K562 (cell line): ENCODE results near the gene ZNF92. TPM values are rescaled to one million over a fixed set of nuclear protein-coding genes. Genes with fewer than 3 reads are reported as not detected.

ENCODE experiments used
- EP300 ChIP-seq: IDR thresholded peaks from 2 replicates; pipeline ENCODE4 v1.6.1; 2012; ENCODE audit warnings: low read length, improper control_type of control experiment
- HCFC1 ChIP-seq: IDR thresholded peaks from 2 replicates; pipeline ENCODE4 v1.6.1; 2012; ENCODE audit warnings: low read depth, low read length, improper control_type of control experiment
- HMG20A ChIP-seq: fragments of 450-650 bp; formaldehyde crosslinking; conservative IDR thresholded peaks from 2 replicates; pipeline ENCODE4 v1.4.0; 2020; ENCODE audit warnings: mild to moderate bottlenecking, mixed read lengths
- HNRNPK ChIP-seq: fragments of 200-400 bp; formaldehyde crosslinking; IDR thresholded peaks from one replicate; pipeline ENCODE4 v1.6.1; 2018; ENCODE audit warnings: mild to moderate bottlenecking, low read depth, low read length; ENCODE audit not compliant: poor library complexity, severe bottlenecking
- HOXB6 ChIP-seq: fragments of 250-450 bp; sonication (Bioruptor Pico); IDR thresholded peaks from 2 replicates; pipeline ENCODE4 v1.5.1; 2022; ENCODE audit warnings: mild to moderate bottlenecking, borderline replicate concordance
- HSF4 ChIP-seq: fragments of 250-450 bp; sonication (Bioruptor Pico); IDR thresholded peaks from 2 replicates; pipeline ENCODE4 v2.1.2; 2022; ENCODE audit warnings: mild to moderate bottlenecking, moderate library complexity, borderline replicate concordance
- NCOA2 ChIP-seq, 2 experiments: fragments of 450-650 bp; IDR thresholded peaks; 2 replicates each; pipeline ENCODE4 v1.6.1; 2018; ENCODE audit warnings: mild to moderate bottlenecking in 2 of 2, moderate library complexity in 1 of 2; ENCODE audit not compliant: partially characterized antibody in 2 of 2
- NCOA6 ChIP-seq: fragments of 450-650 bp; IDR thresholded peaks from 2 replicates; pipeline ENCODE4 v1.6.1; 2017; ENCODE audit warnings: mild to moderate bottlenecking
- PPARD ChIP-seq: fragments of 250-450 bp; sonication (Bioruptor Pico); IDR thresholded peaks from 2 replicates; pipeline ENCODE4 v1.8.0; 2022; ENCODE audit warnings: inconsistent platforms, mild to moderate bottlenecking, moderate library complexity
- PTTG1 ChIP-seq: fragments of 450-650 bp; IDR thresholded peaks from 2 replicates; pipeline ENCODE4 v1.6.1; 2016; ENCODE audit warnings: low read depth, mild to moderate bottlenecking, missing genetic modification characterization, missing compliant biosample characterization
- PYGO2 ChIP-seq: fragments of 450-650 bp; IDR thresholded peaks from 2 replicates; pipeline ENCODE4 v1.6.1; 2016; ENCODE audit warnings: mild to moderate bottlenecking, missing genetic modification characterization, moderate library complexity, missing compliant biosample characterization
- SRSF9 ChIP-seq: fragments of 200-400 bp; formaldehyde crosslinking; IDR thresholded peaks from 2 replicates; pipeline ENCODE4 v1.6.1; 2017; ENCODE audit warnings: low read depth, low read length, borderline replicate concordance
- TAL1 ChIP-seq: fragments of 450-650 bp; IDR thresholded peaks from 2 replicates; pipeline ENCODE4 v1.6.1; 2016; ENCODE audit warnings: mild to moderate bottlenecking
- TCF7L2 ChIP-seq: fragments of 150-350 bp; IDR thresholded peaks from 2 replicates; pipeline ENCODE4 v1.6.1; 2016; ENCODE audit warnings: low read depth, mild to moderate bottlenecking, low read length, moderate library complexity
- ZNF408 ChIP-seq: fragments of 250-450 bp; sonication (Bioruptor Pico); IDR thresholded peaks from 2 replicates; pipeline ENCODE4 v1.4.0; 2020; ENCODE audit warnings: low read depth, mild to moderate bottlenecking, moderate library complexity
- ZNF431 ChIP-seq: sonication (generic); formaldehyde crosslinking; IDR thresholded peaks from 2 replicates; pipeline ENCODE4 v1.8.0; 2022; ENCODE audit warnings: mild to moderate bottlenecking, missing genetic modification reagents
- polyA plus RNA-seq, 8 experiments: library from polyadenylated mRNA; depleted of rRNA in 4 of 8; stranded (reverse) in 5 of 8; unstranded in 3 of 8; fragments of >200 nt; fragmentation: Nextera tagmentation in 2 of 8; fragmentation: Illumina TruSeq in 1 of 8; extraction: Ambion mirVana in 2 of 8; extraction: Trizol in 1 of 8; gene quantifications; 2 replicates each; pipeline versions ENCODE4 v1.2.1 to v1.2.3, GENCODE V29; 2011 to 2014; ENCODE audit warnings: inconsistent platforms in 1 of 8, missing spikeins in 1 of 8
- total RNA-seq, 7 experiments: library from RNA; depleted of rRNA in 6 of 7; stranded (reverse); fragments of >200 nt in 6 of 7; fragmentation: Illumina TruSeq in 2 of 7; extraction: Trizol in 2 of 7; gene quantifications; 2 replicates each; pipeline versions ENCODE4 v1.2.1 to v1.2.3, GENCODE V29; 2011 to 2021; ENCODE audit warnings: low replicate concordance in 1 of 7
- TF ChIP-seq, protein P1 (sequence below): fragments of 250-450 bp; sonication (Bioruptor Pico); IDR thresholded peaks from 2 replicates; pipeline ENCODE4 v1.4.0; 2020; ENCODE audit warnings: mild to moderate bottlenecking
- TF ChIP-seq, protein P2 (sequence below): fragments of 250-450 bp; sonication (Bioruptor Pico); IDR thresholded peaks from 2 replicates; pipeline ENCODE4 v1.4.0; 2020; ENCODE audit warnings: borderline replicate concordance
- TF ChIP-seq, protein P3 (sequence below): fragments of 450-650 bp; IDR thresholded peaks from 2 replicates; pipeline ENCODE4 v1.6.1; 2017; ENCODE audit warnings: antibody characterized with exemption, mild to moderate bottlenecking

Gene ZNF92
- total and polyA plus RNA-seq, 9 of the 15 experiments (the other 6 are each of a cell fraction or from before 2014, with no cell fraction given): 8.9 to 29.4 (median 12.5) TPM

DNA sequence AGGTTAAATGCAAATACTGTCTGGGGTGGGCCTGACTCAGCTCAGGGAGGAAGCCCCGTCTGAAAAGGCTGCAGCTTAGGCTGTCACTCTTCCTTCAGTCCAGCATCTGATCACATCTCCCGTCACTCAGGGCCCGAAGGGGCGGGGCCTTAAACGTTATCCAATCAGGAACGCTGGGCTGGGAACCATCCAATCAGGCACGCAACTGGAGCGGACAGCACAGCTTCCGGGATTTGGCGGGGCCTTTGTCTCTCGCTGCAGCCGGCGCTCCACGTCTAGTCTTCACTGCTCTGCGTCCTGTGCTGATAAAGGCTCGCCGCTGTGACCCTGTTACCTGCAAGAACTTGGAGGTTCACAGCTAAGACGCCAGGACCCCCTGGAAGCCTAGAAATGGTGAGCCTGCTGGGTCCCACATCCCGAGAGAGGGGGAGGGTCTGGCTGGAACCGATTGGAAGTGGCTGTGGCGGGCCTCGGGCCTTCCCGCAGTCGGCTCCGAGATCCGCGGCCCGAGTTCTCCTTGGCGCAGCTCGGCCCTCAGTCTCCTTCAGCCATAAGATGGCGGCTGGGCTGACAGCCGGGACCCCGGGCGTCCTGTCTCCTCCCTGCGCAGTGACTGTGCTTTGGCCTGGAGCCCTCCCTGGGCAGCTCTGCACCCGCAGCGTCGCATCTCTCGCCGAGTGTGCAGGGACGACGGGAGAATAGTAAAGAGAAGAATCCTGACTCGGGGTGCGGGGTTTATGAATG, at the start of gene ZNF92 (continued):
- no peak for TF ChIP-seq EP300
- TF ChIP-seq, protein P1, sequence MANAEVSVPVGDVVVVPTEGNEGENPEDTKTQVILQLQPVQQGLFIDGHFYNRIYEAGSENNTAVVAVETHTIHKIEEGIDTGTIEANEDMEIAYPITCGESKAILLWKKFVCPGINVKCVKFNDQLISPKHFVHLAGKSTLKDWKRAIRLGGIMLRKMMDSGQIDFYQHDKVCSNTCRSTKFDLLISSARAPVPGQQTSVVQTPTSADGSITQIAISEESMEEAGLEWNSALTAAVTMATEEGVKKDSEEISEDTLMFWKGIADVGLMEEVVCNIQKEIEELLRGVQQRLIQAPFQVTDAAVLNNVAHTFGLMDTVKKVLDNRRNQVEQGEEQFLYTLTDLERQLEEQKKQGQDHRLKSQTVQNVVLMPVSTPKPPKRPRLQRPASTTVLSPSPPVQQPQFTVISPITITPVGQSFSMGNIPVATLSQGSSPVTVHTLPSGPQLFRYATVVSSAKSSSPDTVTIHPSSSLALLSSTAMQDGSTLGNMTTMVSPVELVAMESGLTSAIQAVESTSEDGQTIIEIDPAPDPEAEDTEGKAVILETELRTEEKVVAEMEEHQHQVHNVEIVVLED (CRISPR knock-in tag): no peak
- peak; percentile 43; the same call in 1 of the 2 replicates for TF ChIP-seq HCFC1
- TF ChIP-seq HSF4 (CRISPR knock-in tag): no peak
- TF ChIP-seq TAL1: no peak
- no peak for TF ChIP-seq HOXB6 (CRISPR knock-in tag)
- no peak for TF ChIP-seq HMG20A
- TF ChIP-seq ZNF431 (CRISPR knock-in tag): peak; percentile 28; the same call in 1 of the 2 replicates
- no peak for TF ChIP-seq NCOA2 (IDR thresholded peaks at IDR 0.05; ENCODE audit: partially characterized antibody in 2 of 2)
- no peak for TF ChIP-seq HNRNPK
- TF ChIP-seq, protein P2, sequence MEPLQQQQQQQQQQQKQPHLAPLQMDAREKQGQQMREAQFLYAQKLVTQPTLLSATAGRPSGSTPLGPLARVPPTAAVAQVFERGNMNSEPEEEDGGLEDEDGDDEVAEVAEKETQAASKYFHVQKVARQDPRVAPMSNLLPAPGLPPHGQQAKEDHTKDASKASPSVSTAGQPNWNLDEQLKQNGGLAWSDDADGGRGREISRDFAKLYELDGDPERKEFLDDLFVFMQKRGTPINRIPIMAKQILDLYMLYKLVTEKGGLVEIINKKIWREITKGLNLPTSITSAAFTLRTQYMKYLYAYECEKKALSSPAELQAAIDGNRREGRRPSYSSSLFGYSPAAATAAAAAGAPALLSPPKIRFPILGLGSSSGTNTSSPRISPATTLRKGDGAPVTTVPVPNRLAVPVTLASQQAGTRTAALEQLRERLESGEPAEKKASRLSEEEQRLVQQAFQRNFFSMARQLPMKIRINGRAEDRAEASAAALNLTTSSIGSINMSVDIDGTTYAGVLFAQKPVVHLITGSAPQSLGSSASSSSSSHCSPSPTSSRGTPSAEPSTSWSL (CRISPR knock-in tag): no peak
- TF ChIP-seq TCF7L2: no peak
- TF ChIP-seq ZNF408 (CRISPR knock-in tag): no peak
- TF ChIP-seq PPARD (CRISPR knock-in tag): no peak
- no peak for TF ChIP-seq PYGO2 (tag)
- no peak; the same call in 1 of the 2 replicates for TF ChIP-seq NCOA6
- TF ChIP-seq, protein P3, sequence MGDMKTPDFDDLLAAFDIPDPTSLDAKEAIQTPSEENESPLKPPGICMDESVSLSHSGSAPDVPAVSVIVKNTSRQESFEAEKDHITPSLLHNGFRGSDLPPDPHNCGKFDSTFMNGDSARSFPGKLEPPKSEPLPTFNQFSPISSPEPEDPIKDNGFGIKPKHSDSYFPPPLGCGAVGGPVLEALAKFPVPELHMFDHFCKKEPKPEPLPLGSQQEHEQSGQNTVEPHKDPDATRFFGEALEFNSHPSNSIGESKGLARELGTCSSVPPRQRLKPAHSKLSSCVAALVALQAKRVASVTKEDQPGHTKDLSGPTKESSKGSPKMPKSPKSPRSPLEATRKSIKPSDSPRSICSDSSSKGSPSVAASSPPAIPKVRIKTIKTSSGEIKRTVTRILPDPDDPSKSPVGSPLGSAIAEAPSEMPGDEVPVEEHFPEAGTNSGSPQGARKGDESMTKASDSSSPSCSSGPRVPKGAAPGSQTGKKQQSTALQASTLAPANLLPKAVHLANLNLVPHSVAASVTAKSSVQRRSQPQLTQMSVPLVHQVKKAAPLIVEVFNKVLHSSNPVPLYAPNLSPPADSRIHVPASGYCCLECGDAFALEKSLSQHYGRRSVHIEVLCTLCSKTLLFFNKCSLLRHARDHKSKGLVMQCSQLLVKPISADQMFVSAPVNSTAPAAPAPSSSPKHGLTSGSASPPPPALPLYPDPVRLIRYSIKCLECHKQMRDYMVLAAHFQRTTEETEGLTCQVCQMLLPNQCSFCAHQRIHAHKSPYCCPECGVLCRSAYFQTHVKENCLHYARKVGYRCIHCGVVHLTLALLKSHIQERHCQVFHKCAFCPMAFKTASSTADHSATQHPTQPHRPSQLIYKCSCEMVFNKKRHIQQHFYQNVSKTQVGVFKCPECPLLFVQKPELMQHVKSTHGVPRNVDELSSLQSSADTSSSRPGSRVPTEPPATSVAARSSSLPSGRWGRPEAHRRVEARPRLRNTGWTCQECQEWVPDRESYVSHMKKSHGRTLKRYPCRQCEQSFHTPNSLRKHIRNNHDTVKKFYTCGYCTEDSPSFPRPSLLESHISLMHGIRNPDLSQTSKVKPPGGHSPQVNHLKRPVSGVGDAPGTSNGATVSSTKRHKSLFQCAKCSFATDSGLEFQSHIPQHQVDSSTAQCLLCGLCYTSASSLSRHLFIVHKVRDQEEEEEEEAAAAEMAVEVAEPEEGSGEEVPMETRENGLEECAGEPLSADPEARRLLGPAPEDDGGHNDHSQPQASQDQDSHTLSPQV: no peak
- no peak for TF ChIP-seq PTTG1
- TF ChIP-seq SRSF9: no peak
